Effector memory CD4-positive, alpha-beta T cell (primary cell): ENCODE results near the gene RNASEH2A.

Experiments
- DNase-seq, 3 donors: peaks; one replicate each; pipeline ENCODE4 v3.0.0-alpha.2; 2020
- H3K27ac ChIP-seq: 2 replicates; pipeline ENCODE4 v1.7.0; 2013; ENCODE audit warnings: mild to moderate bottlenecking, low read length, moderate library complexity; ENCODE audit not compliant: insufficient read depth, poor library complexity, severe bottlenecking
- H3K27me3 ChIP-seq: replicated peaks from 2 replicates; pipeline ENCODE4 v1.7.0; 2013; ENCODE audit warnings: mild to moderate bottlenecking, low read length; ENCODE audit not compliant: insufficient read depth, control insufficient read depth, poor library complexity, severe bottlenecking
- H3K36me3 ChIP-seq: 2 replicates; pipeline ENCODE4 v1.7.0; 2013; ENCODE audit warnings: mild to moderate bottlenecking, low read length, moderate library complexity; ENCODE audit not compliant: control insufficient read depth, insufficient read depth
- H3K4me1 ChIP-seq: 2 replicates; pipeline ENCODE4 v1.7.0; 2013; ENCODE audit warnings: low read length, mild to moderate bottlenecking; ENCODE audit not compliant: control insufficient read depth, insufficient read depth, poor library complexity, severe bottlenecking
- H3K4me3 ChIP-seq: 2 replicates; pipeline ENCODE4 v1.7.0; 2013; ENCODE audit warnings: low read length, low read depth, mild to moderate bottlenecking; ENCODE audit not compliant: insufficient read depth, poor library complexity, severe bottlenecking
- H3K9me3 ChIP-seq: 2 replicates; pipeline ENCODE4 v1.7.0; 2013; ENCODE audit warnings: mild to moderate bottlenecking, low read length, moderate library complexity; ENCODE audit not compliant: control insufficient read depth

The RNASEH2A gene

GRCh38 chr19:12833418-12833737, 27.0 kb downstream of the RNASEH2A start:
- Histone ChIP-seq H3K36me3 (no peaks in the 10 kb centered on the region), H3K4me1 (peaks cover 22% of the 10 kb centered on the region), H3K27me3 (peaks cover 85% of the 10 kb centered on the region), H3K27ac (no peak overlapping the region), H3K4me3 (no peak overlapping the region), H3K9me3 (no peaks in the 10 kb centered on the region)
- no peak for DNase-seq

- Histone ChIP-seq H3K4me3 (peak overlapping the region; percentile 12), H3K9me3 (no peaks in the 10 kb centered on the region), H3K4me1 (peaks cover 28% of the 10 kb centered on the region), H3K27ac (no peak overlapping the region), H3K27me3 (peaks cover 85% of the 10 kb centered on the region), H3K36me3 (no peaks in the 10 kb centered on the region)
- DNase-seq: peak; percentile 13 to 41 (median 34)
These were observed 27.6 kb downstream of the RNASEH2A start for GRCh38 chr19:12833738-12834565.

DNA sequence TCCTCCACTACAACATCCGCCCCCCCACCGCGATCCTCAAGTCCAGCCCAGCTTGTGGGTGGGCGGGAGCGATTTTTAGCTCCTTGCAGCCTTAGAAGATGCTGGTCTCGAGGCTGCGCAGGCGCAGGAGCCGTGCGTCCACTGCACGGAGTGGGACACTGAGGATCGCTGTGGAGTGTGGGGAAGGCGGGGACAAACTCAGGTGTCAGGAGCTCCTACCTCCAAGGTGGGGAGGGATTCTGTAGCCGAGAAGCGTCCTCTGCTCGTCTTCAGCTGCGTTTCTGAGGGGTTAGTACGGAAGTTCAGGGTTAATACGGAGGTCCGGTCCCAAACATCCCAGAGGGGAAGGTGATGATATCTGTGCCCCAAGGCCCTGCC, 28.2 kb downstream of the RNASEH2A start, which contains the start of gene RTBDN:
Gene RTBDN, minus strand, starts transcription at position 14 of the 378 bp plus-strand sequence. CDS start 4,600 bp downstream, outside the sequence.
- Histone ChIP-seq H3K27ac (no peak within 1 kb of the TSS), H3K4me1 (peaks cover 30% of the 10 kb centered on the region), H3K27me3 (peaks cover 84% of the 10 kb centered on the region), H3K9me3 (no peaks in the 10 kb centered on the region), H3K4me3 (peak within 1 kb of the TSS; percentile 12), H3K36me3 (no peaks in the 10 kb centered on the region)
- no peak for DNase-seq

- Histone ChIP-seq H3K36me3 (no peaks in the 10 kb centered on the region), H3K9me3 (no peaks in the 10 kb centered on the region), H3K27me3 (peaks cover 81% of the 10 kb centered on the region), H3K4me3 (no peak overlapping the region), H3K4me1 (peaks cover 30% of the 10 kb centered on the region), H3K27ac (no peak overlapping the region)
- no peak for DNase-seq
These were observed 28.8 kb downstream of the RNASEH2A start for GRCh38 chr19:12834976-12835757.

DNA sequence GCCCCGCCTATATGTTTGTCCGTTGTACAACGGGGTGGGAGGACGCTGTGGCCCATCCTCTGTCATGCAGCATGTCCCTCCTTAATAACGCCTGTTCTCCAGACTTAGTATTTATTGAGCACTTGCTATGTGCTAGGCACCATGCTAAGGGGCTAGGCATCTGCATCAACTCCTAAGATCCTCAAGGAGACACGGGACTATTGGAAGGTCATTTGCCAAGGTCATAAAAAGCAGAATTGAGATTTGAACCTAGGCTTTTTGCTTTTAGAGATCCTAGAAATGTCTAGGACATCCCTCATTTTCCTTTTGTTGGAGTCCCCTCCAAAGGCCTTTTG, 30.1 kb downstream of the RNASEH2A start:
- Histone ChIP-seq H3K27ac (no peak overlapping the region), H3K36me3 (no peaks in the 10 kb centered on the region), H3K27me3 (peaks cover 83% of the 10 kb centered on the region), H3K9me3 (no peaks in the 10 kb centered on the region), H3K4me1 (peaks cover 40% of the 10 kb centered on the region), H3K4me3 (no peak overlapping the region)
- DNase-seq: no peak

DNA sequence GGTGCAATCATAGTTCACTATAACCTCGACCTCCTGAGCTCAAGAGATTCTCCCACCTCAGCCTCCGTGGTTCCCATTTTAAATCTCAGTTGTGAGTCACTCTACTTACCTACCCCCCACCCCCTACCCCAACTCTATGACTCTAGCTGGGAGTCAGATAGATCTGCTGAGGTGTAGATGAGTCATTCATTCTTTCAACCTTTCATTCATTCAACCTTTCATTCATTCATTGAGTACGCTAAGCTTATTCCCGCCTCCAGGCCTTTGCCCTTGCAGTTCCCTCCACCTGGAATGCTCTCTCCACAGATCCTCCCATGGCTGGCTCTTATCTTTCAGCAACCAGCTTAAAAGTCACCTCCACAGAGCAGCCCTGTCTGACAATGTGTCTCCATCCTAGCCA, 30.8 kb downstream of the RNASEH2A start:
- no peak overlapping the region for H3K27ac ChIP-seq
- no peak overlapping the region for H3K4me3 ChIP-seq
- peaks cover 77% of the 10 kb centered on the region for H3K27me3 ChIP-seq
- no peaks in the 10 kb centered on the region for H3K9me3 ChIP-seq
- H3K4me1 ChIP-seq: peaks cover 38% of the 10 kb centered on the region
- no peak for DNase-seq
- H3K36me3 ChIP-seq: no peaks in the 10 kb centered on the region

GRCh38 chr19:12838182-12838885, 31.9 kb downstream of the RNASEH2A start, which contains the start of gene MAST1:
Gene MAST1, plus strand, starts transcription at chr19:12838515. Its CDS starts 58 bp downstream, at chr19:12838573.
- Histone ChIP-seq H3K4me3 (peak within 1 kb of the TSS; percentile 32), H3K27me3 (peaks cover 69% of the 10 kb centered on the region), H3K4me1 (peaks cover 29% of the 10 kb centered on the region), H3K27ac (no peak within 1 kb of the TSS), H3K9me3 (no peaks in the 10 kb centered on the region), H3K36me3 (no peaks in the 10 kb centered on the region)
- DNase-seq: peak; percentile 13 to 36 (median 14)

GRCh38 chr19:12838886-12839756, 32.7 kb downstream of the RNASEH2A start:
- peak overlapping the region; percentile 32 for H3K4me3 ChIP-seq
- no peaks in the 10 kb centered on the region for H3K9me3 ChIP-seq
- no peak overlapping the region for H3K27ac ChIP-seq
- H3K27me3 ChIP-seq: peaks cover 63% of the 10 kb centered on the region
- peaks cover 24% of the 10 kb centered on the region for H3K4me1 ChIP-seq
- DNase-seq: no peak
- no peaks in the 10 kb centered on the region for H3K36me3 ChIP-seq
